HG02840 (cell line): ENCODE results near the gene AGTRAP.

Experiments used
- ATAC-seq: cut with Tn5 transposase; IDR thresholded peaks from one replicate; pipeline ENCODE4 v1.9.1; 2021; ENCODE audit warnings: mild to moderate bottlenecking, moderate library complexity, moderate number of reproducible peaks; ENCODE audit not compliant: unreplicated experiment, low FRiP score

Gene AGTRAP

DNA sequence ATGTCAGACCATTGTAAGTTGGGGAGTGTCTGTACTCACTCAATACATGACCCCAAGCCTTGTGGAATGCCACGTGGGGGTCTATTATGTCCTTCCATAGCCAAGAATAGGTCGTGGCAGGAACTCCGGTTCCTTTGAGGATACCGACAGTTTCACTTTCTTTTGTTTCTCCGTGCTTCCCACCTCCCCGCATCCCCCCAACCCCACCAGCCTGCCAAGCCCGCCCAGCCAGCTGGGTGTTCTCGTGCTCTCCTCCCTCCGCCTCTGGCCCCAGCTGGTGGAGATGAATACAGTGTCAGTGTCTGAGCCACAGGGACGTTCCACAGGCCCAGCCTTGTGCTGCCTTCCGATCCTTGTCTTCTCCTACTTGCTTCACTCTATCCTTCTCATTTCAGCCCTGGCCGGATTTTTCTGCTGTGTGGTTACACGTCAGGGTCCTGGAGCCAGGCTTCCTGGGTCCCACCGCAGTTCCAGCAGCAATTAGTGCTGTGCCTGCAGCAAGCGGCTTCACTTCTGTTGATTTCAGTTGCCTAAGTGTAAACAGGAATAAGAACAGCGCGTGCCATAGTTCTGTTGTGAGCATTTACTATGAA lies 4.1 kb upstream of the AGTRAP start:
- no peak for ATAC-seq

DNA sequence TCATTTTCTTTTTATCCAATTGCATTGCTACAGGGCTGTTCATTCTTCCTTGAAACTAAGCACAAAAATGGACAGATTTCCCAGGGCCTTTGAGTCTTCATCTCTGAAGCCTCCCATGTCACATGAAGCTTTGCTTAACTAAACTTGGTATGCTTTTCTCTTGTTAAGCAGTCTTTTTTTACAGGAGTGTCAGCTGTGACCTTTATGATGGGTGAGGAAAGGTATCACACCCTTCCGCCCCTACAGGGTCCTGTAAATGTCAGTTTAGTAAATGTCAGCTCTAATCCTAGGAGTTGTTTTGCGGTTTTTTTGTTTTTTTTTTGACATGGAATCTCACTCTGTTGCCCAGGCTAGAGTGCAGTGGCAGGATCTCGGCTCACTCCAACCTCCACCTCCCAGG lies 2.6 kb upstream of the AGTRAP start:
- ATAC-seq = no peak

DNA sequence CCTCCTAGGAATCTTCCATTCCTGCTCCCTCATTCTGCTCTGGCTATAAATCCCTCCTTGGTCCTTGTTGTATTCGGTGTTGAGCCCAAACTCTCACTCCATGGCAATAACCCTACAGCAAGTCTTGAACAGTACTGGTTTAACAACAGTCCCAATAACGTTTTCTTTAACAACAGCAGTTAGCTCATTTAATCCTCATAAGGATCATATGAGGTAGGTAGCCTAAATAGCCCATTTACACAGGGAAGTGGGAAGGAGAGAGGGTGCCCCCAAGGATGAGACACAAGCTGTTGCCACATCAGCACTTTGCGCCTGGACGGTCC lies 444 bp upstream of the AGTRAP start:
- peak; percentile 28 for ATAC-seq

DNA sequence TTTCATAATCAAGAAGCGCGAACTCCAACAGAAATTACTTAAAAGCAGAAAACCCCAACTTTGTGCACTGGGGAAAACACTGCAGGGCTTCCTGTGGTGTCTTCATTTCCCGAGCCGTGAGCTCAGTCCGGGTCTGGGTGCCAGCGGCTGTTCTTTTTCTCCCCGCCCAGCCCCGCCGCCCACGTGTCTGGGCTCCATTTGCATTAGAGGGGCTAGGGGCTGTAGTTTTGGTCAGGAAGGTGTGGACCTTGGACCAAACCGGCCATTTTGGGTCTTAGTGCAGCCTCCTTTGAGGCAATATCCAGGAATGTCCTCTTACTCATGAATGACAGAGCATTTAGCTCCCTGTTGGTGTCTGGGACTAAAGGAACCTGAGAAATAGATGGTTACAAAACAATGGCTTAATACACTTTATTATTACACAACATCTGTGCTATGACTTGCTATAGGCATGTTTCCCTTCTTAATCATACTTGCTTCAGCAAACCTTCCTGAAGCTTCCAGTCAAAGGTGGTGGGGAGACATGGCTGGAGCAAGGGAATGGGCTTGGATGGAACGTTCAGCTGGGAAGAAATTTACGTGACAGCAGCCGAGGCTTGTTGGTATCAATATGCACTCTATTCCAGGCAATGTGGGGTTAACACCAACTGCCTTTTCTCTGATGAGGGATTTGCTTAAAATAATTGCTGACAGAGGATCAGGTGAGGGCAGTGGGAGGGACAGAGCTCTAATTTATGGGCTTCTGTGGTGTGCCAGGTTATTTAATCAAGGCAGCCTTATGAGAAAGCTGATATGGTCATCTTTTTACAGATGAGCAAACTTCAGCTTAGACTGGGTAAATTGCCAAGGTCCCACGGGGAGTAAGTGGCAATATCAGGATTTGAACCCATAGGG lies 1.1 kb downstream of the AGTRAP start:
- ATAC-seq = no peak

DNA sequence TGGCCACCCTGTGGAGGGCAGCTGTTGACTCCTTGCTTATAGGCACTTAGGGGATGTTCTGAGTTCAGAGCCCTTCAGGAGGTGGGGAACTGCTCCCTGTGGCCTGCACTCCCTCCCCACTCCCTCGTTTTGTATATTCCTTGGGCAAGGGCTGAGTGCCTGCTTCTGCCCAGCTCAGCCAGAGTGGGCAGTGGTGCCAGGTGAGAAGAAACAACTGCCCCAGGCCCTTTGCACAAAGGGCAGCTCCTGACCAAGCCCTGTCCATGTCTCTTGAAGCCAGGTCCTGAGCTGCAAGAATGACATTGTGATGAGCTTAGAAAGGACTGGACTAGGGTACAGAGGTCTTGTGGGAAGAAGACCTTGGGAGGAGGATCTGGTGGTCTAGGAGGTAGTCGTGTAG lies 2.2 kb downstream of the AGTRAP start:
- no peak for ATAC-seq

DNA sequence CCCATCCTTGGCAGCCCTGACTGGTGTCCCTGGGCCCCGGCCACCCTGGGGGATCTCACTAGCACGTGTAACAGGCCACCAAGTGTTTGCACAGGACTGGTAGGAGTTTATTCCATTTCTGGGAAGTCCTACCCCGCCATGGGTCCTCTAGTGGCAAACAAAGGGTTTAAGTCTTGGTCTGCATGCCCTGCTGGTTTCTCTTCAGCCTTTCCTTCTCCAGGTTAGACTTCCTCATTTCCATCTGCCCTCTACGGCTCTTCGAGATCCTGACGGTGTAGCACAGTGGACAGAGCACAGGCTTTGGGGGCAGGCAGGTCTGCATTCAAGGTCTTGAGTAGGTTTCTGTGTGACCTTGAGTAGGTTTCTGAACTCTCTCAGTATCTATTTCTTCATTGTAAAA lies 2.8 kb downstream of the AGTRAP start:
- ATAC-seq = no peak

DNA sequence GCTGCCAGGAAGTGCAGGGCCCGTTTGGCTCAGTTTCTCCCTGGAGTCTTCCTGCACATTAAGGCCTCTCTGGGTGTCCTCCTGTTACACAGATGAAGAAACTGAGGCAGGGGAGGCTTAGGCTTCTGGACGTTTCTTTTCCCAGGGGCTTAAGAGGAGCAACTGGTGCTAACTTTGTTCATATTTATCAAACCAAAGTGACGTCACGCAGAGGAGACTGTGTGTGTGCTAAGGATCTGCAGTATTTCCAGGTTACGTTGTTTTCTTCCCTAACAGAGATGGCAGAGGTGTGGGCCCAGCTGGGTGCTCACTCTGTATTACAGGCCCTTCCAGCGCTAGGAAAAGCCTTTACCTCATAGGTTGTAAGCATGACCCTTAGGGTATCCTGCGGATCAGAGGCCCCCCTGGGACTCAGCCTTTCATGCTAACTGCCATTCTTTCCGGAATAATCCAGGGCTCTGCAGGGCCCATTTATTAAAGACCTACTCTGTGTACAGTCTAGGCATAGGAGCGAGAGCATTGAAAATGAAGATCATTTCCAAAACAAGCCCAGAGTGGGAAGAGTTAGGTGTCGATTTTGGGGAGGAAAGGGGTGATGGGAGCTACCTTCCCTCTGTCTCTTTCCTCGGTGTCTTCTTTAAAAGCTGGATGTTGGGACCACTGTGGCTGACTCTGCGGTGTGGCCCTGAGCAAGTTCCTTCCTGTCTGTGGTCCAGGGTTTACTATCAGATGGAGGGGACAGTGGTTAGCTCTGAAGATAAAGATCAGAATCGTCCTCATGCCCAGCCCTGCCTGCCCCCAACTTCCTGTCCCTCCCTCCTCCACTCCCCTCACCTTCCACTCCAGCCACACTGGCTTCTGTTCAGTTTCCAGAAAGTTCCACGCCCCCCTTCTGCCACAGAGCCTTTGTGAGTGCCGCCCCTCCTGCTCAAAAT lies 4.6 kb downstream of the AGTRAP start:
- no peak for ATAC-seq

DNA sequence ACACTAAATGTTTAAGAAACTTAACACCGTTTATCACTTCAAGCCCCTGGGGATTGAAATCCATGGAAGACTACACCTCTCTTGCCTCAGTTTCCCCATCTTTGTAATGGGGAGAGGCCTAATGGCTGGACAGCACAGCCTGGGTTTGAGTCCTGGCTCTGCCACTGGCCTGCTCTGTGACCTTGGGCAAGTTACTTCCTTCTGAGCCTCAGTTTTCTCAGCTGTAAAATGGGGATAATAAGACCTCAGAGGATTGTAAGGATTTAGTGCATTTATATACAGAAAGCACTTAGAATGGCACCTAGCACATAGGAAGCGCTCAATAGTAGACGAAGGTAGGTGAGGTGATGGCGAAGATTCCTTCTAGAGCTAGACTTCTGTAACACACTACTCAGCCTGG lies 5.5 kb downstream of the AGTRAP start:
- no peak for ATAC-seq

DNA sequence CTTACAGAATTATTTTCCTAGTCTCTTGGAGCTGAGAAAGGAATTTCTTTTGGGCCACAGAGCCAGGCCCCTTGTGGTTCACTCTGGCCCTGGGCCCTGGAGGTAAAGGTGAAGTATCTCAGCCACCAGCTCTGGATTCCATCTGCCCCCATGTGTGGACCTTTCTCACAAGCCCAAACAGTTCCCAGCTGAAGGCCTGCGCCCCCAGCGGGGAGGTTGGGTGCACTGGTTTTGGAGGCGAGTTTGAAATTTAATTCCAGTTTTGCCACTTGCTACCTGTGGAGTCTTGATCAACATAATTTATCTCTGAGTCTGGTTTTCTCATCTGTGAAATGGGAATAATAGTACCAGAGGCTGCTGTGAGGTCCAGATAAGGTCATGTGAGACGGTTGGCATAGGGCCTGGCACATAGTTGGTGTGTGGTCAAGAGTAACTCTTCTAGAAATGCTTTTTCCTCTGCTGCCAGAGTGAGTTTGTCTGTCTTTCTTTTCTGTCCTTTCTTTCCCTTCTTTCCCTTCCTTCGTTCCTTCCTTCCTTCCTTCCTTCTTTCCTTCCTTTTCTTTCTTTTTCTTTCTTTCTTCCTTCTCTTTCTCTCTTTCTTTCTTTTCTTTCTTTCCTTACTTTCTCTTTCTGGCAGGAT lies 6.1 kb downstream of the AGTRAP start:
- ATAC-seq = no peak

DNA sequence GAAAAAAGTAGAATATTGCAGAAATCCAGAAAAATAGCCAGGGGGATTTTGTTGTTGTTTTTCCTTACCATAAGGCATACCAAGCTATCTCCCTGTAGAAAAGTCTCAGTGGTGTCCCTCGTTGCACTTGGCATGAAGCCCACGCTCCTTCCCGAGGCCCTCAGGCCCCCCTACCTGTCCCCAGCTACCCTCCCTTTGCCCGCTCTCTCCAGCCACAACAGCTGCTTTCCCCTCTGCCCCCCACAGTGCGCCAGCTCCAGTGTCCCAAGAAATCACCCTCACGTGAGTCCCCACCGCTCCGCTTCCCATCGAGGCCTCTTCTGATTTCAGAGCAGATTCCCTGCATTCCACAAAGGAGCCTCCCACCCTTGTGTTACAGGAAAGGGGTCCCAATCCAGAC lies 8.4 kb downstream of the AGTRAP start:
- no peak for ATAC-seq

DNA sequence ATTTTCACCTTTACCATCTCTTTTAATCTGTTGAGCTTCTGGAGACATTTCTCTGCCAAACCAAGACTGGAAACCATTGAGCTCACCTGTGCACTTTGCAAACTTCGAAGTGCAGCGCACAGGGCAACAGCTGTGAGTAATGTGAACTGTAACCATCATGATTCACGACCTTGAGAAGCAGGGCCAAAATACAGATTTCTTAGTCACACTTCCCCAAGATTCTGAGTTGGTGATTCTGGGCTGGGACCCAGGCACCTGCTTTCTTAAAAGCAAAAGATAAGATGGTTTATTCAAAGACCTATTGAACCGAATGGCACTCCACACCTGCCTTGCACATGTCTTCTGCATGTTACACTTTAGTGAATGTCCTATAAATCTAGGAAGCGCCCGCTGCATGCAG lies 10.2 kb downstream of the AGTRAP start:
- no peak for ATAC-seq

DNA sequence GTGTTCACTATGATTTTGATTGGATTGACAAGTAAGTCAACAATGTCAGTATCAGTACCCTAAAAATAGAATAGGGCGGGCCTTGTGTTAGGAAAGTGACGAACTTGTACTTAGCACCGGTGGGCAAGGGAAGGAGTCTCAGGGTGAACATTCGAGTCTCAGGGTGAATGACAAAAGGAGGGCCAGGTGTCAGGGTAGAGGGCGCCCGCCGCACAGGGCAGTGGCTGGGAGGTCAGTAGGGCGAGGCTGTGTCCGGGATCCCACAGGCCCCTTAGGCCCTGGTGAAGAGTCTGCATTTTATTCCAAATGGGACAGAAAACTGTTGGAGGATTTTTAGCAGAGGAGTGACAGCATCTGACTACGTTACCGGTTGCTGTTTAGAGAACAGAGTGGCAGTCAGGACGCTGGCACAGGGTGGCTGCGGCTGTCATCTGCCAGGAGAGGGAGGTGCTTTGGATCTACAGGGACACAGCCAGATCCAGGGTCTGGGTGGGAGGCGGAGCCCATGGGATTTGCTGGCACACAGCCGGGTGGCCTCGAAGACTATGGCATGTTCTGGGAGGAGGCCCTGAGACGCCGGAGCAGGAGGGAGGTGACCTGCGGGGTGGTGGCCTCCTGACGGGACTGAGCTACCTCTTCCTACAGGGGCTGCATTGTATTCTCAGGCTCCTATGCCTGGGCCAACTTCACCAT lies 11.0 kb downstream of the AGTRAP start:
- ATAC-seq = no peak

DNA sequence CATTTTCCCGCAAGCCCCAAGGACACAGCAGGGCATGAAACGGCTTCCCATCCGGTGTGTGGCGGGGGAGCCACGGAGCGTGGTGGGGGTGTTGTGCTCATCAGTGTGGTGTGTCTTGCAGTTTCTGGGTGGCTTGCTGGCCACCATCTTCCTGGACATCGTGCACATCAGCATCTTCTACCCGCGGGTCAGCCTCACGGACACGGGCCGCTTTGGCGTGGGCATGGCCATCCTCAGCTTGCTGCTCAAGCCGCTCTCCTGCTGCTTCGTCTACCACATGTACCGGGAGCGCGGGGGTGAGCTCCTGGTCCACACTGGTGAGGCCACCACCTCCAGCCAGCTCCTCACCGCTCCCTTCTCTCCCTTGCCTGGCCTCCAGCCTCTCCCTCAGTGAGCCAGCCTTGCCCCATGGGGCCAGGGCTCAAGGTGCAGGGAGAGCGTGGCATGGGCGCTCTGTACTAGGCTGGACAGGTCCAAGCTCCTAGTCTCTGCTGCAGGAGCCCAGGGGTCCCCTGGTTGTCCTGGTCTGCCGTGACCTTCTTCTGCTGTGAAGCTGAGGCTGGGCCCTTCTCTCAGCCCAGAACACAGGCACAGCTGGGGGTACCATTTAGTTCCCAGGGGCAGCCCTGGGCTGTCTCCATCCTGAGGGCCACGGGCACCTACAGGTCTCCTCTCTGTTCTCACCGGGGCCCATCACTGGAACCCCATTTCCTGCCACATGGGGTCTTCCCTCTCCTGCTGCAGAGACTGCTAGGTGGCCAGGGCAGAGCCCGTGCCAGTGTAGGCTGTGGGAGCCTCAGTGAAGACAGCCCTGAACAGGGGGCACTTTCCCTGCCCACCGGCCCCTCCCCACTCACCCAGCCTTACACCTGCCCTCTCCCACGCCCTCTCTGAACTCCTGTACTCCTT lies 12.6 kb downstream of the AGTRAP start:
- ATAC-seq = no peak

DNA sequence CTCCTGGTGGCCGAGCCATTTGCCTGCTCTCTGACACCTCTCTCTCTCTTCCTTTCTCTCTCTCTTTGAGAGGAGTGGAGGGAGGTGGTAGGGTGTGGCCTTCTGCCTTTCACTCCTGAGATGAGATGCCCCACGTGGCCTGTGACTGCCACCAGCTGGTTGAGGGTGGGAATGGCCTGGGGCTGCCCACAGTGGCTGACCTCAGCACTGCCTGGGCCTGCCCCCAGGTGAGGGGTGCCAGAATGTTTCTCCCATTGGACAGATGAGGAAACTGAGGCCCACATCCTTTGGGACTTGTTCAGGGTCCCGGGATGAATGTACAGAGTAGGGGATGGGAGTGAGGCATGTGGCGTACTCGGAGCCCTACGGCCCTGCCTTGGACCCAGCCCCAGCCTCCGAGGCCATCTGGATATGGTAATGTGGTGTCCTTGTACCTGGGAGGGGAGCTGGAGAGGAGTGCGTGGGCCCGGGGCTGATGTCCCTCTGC lies 13.3 kb downstream of the AGTRAP start:
- no peak for ATAC-seq

DNA sequence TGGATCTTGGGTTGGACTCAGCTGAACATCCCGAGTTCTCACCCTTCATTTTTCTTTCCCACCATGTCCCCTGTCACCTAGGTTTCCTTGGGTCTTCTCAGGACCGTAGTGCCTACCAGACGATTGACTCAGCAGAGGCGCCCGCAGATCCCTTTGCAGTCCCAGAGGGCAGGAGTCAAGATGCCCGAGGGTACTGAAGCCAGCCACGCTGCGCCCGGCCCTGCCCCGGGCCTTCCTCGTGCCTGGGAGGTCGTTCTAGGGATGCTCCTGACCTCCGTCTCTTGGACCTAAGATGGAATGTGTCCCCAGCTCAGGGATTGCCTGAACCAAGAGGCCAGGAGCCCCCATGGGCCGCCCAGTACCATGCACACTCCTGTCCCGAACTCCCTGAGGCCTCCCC lies 14.1 kb downstream of the AGTRAP start:
- ATAC-seq = no peak

DNA sequence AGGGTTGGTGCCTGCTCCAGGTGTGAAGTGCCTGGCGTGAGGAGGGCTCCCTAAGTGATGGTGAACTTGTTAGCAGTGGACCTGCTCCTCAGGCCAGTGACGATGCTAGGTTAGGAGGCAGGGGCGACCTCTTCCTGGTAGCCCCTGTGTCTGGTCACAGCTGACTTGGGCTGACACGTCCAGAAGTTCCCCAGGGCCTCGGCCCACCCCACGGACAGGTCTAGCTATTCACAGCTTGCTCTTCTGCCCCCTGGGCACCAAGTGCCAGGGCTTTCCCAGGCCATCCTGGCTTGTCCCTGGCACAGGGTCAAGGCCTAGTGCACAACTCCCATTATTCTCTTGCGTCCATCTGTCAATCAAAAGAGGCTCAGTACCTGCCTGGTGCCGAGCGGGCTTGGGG lies 15.2 kb downstream of the AGTRAP start:
- ATAC-seq = no peak

DNA sequence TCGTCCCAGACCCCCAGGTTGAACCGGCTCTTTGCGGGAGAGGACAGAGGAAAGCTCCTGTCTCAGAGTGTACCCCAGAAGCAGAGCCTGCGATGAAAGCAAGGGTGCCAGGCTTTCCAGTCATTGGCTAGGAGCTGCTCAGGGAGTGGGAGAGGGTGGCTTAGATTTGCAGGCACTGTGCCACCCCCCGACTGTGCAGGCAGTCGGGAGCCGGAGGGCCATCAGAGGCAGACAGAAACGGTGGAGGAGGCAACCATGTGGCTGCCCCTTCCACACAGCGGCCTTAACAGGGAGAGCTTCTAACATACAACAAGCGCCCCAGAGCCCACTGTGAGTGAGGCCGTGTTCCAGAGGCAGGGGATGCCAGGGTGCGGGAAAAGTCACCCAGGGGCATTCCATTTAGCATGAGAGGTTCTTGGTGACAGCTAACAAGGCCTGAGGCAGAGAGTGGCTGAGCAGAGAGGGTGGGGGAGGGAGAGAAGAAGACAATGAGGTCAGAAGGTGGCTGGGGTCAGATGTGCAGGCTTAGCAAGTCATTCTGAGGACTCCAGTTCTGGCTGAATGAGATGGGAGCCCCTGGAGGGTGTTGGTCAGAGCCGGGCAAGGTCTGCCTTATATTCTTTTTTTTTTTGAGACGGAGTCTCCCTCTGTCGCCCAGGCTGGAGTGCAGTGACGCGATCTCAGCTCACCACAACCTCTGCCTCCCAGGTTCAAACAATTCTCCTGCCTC lies 16.6 kb downstream of the AGTRAP start:
- no peak for ATAC-seq

DNA sequence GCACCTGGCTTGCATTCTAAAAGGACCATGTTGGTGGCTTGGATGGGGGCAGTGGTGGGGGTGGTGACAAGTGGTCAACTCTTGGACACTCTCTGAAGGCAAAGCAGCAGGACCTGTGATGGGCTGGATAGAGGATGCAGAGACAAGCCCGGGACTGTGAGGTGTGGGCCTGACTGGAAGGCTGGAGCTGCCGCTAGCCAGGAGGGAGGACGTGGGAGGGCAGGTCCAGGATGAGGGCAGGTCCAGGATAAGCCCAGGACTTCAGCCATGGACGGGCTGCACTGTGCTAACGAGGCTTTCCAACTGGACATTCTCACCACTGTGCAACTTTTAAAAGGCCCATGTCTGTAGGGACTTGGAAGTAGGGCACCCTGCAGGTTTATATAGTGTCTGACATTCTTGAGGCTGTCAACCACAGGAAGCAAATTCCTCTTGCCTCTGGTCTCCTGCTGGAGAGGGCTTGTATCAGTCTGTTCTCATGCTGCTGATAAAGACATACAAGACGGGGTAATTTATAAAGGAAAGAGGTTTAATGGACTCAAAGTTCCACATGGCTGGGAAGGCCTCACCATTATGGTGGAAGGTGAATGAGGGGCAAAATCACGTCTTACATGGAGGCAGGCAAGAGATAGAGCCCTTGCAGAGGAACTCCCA lies 17.7 kb downstream of the AGTRAP start:
- ATAC-seq = no peak
